Measurements from ENCODE around the gene ZNRF1. TPM values are rescaled to one million over a fixed set of nuclear protein-coding genes. Genes with fewer than 3 reads are reported as not detected.

ZNRF1 gene
- total and polyA plus RNA-seq, 2 of the 13 experiments (the other 11 are each of a cell fraction or from before 2014, with no cell fraction given) = 43.9 to 58.7 TPM

DNA sequence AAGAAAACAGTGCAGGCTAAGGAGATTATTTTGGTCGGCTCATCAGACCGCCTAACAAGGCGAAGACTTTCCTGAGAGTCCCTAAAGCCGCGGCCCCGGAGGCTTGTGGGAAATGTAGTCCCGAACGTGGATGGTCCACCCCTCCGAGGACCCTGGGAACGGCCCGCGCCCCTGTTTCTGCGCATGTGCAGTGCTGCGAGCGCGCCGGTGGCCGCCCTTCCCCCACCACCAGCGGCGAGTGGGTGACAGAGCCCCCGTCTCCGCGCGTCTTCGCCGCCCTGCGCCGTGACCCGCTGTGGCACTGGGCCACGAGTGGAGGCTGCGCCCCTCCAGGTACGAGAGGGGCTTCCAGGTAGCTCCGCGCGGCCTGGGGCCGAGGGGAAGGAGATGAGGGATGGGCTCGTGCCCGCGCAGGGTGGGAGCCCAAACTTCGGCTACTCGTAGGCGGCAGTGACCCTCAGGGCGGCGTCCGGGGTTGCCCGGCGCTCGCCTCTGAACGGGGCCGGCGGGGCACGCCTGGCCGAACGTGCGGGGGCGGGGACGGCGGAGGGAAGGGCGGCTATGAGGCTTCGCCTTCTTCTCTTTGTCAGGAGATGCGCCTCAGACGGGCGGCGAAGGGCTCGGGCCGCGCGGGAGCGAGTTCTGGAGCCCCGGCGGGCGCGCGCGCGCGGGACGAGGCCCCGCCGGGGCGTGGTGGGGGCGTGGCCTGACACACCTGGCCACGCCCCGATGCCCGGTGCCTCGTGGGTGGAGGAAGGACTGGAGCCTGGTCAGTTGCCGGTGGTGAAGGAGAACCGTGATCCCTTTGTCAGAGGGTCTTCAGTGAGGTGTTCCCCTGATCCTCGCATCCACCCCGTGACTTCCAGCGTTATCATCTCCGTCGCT lies 149.7 kb downstream of the ZNRF1 start, which contains the start of gene ZFP1 (continued):
- TF ChIP-seq, protein P1, sequence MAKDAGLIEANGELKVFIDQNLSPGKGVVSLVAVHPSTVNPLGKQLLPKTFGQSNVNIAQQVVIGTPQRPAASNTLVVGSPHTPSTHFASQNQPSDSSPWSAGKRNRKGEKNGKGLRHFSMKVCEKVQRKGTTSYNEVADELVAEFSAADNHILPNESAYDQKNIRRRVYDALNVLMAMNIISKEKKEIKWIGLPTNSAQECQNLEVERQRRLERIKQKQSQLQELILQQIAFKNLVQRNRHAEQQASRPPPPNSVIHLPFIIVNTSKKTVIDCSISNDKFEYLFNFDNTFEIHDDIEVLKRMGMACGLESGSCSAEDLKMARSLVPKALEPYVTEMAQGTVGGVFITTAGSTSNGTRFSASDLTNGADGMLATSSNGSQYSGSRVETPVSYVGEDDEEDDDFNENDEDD (CRISPR knock-in tag; IDR thresholded peaks at IDR 0.05; ENCODE audit: borderline replicate concordance) = peak; percentile 66
- TF ChIP-seq TBX2 (CRISPR knock-in tag; IDR thresholded peaks at IDR 0.05; ENCODE audit: borderline replicate concordance) (peak; percentile 94), ZNF678 (CRISPR knock-in tag; IDR thresholded peaks at IDR 0.05) (no peak), PAF1 (CRISPR knock-in tag; IDR thresholded peaks at IDR 0.05) (peak; percentile 83; the same call in 1 of the 2 replicates), TARDBP (CRISPR knock-in tag; IDR thresholded peaks at IDR 0.05) (peak; percentile 95; the same call in 1 of the 2 replicates), MYC (CRISPR knock-in tag; IDR thresholded peaks at IDR 0.05; ENCODE audit: borderline replicate concordance) (peak; percentile 91), HMG20A (CRISPR knock-in tag; IDR thresholded peaks at IDR 0.05; ENCODE audit: borderline replicate concordance) (no peak; the same call in 1 of the 2 replicates)

DNA sequence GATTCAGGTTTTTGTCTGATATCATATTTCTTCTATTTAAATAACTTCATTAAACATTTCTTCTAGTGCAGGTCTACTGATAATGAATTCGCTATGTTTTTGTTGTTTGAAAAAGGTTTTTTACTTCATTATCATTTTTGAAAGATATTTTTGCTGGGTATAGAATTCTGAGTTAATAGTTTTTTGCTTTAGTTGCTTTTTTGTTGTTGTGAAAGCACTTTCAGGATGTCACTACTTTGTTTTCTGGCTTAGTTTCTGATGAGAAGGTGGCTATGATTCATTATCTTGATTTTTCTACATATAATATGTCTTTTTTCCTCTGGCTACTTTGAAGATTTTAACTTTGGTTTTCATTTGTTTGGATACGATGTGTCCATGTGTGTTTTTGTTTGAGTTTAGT lies 153.0 kb downstream of the ZNRF1 start:
- FAIRE-seq = no peak
- DNase-seq (ENCODE audit: low spot score) = no peak
- Histone ChIP-seq H3K27ac (ENCODE audit: extremely low read length, insufficient read depth, low read length) (no peak overlapping the region), H3K4me3 (replicated peaks in 1 of 3; ENCODE audit: insufficient read depth in 1 of 3, low read depth in 2 of 3, low read length in 3 of 3) (no peak overlapping the region), H3K27me3 (ENCODE audit: control insufficient read depth in 1 of 2, insufficient read depth in 2 of 2, low read length in 2 of 2) (no peaks in the 10 kb centered on the region), H3K9ac (ENCODE audit: insufficient read depth, low read depth, low read length) (no peak overlapping the region), H2AFZ (ENCODE audit: low read length) (no peak overlapping the region), H3K4me1 (ENCODE audit: insufficient read depth, low read length) (peaks cover 23% of the 10 kb centered on the region), H4K20me1 (ENCODE audit: insufficient read depth, low read length) (0 out of 2 replicates have a peak, but pooled peaks cover 5% of the 10 kb centered on the region), H3K9me3 (ENCODE audit: low read length) (peaks cover 26% of the 10 kb centered on the region), H3K79me2 (ENCODE audit: insufficient read depth, low read length) (peaks cover 44% of the 10 kb centered on the region), H3K4me2 (ENCODE audit: low read depth, low read length) (no peak overlapping the region), H3K36me3 (replicated peaks in 1 of 2; ENCODE audit: control insufficient read depth in 1 of 2, insufficient read depth in 2 of 2, low read length in 2 of 2) (peaks cover 10 to 36% of the 10 kb centered on the region in 2 experiments)
- ChIA-PET CTCF (ENCODE audit: low intra/inter-chr PET ratio, low total read pairs) (no interaction called here), POLR2A (no interaction called here)
- ATAC-seq = no peak
- in situ Hi-C loops (cut with HindIII; ENCODE audit: extremely low pct_ligation_motif_present, low pct_unique_long_range_greater_than_20kb) = no loop called here
- WGBS (ENCODE audit: low lambda C conversion rate) = 50% methylated on average over 2 of the region's 2 CpGs
- BruUV-seq (replicated peaks) = no TSS peak
- intact Hi-C loops (cut with micrococcal nuclease; ENCODE audit: unreplicated experiment) = no loop called here
- TF ChIP-seq ARNT2 (CRISPR knock-in tag; IDR thresholded peaks at IDR 0.05; ENCODE audit: low read depth) = no peak
- TF ChIP-seq MAFK (conservative IDR thresholded peaks at IDR 0.05 in 1 of 2, IDR thresholded peaks at IDR 0.05 in 1 of 2; ENCODE audit: low read length in 2 of 2) = peak in 1 of 2 experiments; percentile 62; a peak in 3 of 4 replicates
- TF ChIP-seq ZNF274 (CRISPR knock-in tag; IDR thresholded peaks at IDR 0.05) = no peak
- 0 out of 2 replicates have a peak, but pooled peaks have one; percentile 24 for TF ChIP-seq CHD4 (IDR thresholded peaks at IDR 0.05; ENCODE audit: borderline replicate concordance, low read length)
- TF ChIP-seq ZNF121 (CRISPR knock-in tag; IDR thresholded peaks at IDR 0.05) = no peak
- TF ChIP-seq SYNCRIP (IDR thresholded peaks at IDR 0.05; ENCODE audit: insufficient read depth, low read depth, low read length) = no peak
- TF ChIP-seq XRCC5 (optimal IDR thresholded peaks at IDR 0.05; ENCODE audit: low read length) = no peak
- no peak for TF ChIP-seq ZNF772 (CRISPR knock-in tag; IDR thresholded peaks at IDR 0.05)
- TF ChIP-seq ZFP1 (CRISPR knock-in tag; IDR thresholded peaks at IDR 0.05) = peak; percentile 99
- TF ChIP-seq HMG20B (CRISPR knock-in tag; conservative IDR thresholded peaks at IDR 0.05) = no peak
- no peak for TF ChIP-seq DNMT1 (CRISPR knock-in tag; IDR thresholded peaks at IDR 0.05)
- TF ChIP-seq ASH2L (IDR thresholded peaks at IDR 0.05; ENCODE audit: insufficient read length, low read depth, low read length) = no peak

Measured in HepG2 (cell line).